Dedifferentiated amniotic fluid mesenchymal stem cell (primary cell): ENCODE data around the gene MRFAP1L1.
"Not testable (repeated sequence)": the region's sequence is repeated elsewhere in the genome, so short reads cannot be mapped to it uniquely, and the experiment has no call there.

Experiments used
- DNase-seq: peaks from one replicate; pipeline ENCODE4 v3.0.0-alpha.2; 2016; ENCODE audit errors: extremely low spot score

The MRFAP1L1 gene

DNA sequence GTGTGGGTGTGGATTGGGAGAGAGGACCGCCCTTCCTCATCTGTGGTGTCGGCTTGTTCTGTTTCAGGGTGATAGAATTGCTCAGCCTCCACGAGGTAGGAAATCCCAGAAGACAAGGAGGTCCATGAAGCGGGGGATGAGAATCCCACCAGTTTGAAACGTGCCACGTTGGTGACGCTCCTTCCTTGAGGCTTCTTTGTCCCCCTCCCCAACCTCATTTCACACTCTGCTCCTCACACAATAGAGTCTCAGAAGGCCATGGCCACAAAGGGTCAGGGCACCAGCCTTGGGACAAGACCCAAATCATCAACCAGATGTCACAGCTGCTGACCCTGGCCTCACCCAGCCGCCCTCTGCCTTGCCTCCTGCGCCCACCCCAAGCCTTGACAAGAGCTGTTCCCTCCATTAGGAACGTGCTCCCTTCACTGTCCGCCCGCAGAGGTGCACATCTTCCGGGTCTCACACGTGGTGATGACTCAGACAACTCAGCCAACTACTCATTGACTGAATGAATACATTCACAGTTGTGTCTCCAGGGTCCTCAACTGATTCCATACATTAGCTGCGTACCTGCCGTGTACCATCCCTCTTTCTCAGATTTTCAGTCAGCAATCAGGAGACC, 24.6 kb upstream of the MRFAP1L1 start:
- no peak for DNase-seq

DNA sequence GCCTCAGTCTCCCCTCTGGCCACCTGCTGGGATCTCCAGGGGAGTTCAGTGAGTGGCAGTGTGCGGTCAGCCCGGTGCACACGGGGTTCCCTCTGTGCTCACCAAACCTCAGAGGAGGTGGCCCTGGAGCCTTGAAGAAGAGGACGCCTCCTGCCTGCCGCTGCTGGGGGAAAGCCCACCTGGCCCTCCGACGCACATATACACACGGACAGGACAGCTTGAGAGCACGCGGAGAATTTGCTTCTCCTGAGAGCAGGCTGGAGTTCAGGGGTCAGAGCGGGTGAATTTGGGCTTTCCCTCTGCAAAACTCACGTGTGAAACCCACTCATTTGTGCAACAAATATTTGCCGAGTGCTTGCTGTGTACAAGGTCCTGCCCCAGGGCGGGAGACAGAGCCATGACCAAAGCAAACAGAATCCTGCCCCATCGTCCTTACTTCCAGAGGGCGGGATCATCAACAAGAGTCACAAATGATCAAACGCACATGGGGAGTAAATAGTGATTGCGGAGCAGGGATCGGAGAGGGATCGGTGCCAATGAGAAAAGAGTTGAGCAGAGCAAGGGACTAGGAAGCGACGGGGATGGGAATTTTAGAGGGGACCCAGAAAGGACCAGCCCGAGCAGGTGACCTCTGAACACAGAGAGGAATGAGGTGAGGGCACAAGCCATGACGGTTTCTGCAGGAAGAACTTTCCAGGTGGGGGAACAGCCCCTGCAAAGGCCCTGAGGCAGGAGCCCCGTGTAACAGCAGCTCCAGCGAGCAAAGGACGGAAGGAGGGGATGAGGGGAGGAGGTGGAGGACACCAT, 23.9 kb upstream of the MRFAP1L1 start:
- no peak for DNase-seq

DNA sequence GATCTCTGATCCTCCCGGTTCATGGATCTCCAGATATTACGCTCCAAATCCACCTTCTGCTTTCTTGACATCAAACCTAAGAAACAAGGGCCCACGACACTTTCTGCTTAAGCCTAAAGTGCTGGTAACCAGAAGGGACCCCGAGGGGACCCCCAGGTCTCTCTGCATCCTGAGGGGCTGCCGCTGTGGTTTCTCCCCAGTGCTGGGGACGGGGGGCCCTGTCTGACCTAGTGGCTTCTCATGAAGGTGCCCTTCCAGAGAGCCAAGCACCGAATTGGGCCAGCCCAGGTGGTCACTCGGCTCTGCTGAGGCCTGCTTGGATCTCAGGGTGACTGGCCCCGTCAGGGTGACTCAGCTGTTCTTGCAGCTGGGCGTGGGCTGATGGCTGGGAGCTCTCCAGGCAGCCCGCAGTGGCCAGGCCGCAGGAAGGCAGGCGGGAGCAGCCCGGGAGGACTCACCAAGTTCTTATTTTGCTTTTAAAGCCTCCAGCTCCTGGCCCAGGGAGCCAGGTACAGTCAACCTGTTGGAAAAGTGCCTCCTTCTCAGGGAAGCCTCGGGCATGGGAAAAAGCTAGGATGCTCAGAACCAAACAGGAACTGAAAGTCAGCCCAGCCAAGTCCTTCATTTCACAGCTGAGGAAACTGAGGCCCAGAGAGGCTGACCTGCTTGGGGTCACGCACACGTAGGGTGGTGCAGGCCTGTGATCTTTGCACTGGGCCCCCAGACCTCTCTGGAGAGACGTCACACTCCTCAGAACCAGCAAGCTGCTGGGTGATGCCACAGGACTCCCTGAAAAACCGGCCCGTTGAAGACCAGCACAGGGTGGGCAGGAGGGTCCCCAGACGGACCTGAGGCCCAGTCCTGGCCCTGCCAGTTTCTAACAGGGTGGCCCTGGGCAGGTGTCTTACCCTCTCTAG, 23.0 kb upstream of the MRFAP1L1 start:
- peak; percentile 78 for DNase-seq

DNA sequence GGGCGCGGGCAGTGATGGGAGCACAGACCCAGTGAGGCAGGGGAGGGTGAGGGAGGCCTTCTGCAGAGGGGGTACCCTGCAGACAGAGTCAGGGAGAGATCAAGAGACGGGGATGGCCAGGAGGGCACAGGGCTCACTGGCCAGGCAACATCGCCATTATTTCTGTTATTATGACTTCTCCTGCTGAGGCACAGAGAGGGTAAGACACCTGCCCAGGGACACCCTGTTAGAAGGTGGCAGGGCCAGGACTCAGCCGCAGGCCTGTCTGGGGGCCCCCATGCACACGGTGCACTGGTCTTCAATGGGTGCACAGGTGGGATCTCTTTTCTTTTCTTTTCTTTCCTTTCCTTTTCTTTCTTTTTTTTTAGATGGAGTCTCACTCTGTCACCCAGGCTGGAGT, 22.1 kb upstream of the MRFAP1L1 start:
- DNase-seq: no peak

DNA sequence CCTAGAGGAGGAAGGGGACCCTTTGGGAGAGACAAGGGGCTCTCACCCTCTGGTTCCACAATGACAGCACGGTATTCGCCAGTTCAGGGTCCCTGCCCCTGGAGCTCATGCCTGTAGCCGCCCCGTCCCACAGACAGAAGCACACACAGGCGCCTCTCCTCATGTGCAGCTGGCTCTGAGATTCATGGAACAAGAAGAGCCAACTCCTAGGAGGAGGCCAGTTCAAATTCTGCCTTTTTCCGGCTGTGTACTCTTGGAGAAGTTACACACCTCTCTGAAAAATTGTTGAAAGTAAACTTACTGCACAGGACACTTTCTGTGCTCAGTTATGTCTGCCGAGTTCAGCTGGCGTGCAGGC, 21.6 kb upstream of the MRFAP1L1 start:
- DNase-seq: no peak

DNA sequence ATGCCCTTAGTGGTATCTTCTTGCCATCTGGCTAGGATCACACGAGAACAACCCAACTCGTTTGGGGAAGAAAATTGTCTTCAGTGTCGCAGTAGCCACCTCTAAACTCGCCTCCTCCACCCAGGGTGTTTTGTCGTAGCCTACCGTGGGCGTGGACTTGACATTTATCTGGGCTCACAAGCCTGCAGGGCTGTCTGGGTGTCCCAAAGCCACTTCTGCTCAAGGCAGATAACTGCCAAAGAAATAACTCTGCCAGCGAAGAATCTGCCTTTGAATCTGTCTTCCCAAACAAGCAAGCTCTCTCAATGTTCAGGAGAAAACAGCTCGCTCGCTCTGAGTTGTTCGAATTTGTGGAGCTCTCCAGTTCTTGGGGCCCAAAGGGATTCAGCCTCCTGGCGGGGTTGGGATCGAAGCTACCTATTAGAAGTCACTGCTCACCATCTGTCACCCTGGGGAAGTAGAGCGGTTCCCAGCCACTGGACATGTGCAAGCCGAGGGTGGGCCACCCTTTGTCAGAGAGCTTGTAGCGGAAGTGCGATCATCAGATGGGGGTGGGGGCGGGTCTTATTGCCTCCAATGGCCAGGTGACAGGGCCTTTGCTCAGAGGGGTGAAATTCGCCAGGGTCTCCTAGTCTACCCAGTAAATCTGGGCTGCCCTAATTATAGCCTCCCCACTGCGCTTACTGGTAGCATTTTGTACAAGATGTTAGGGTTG, 21.1 kb upstream of the MRFAP1L1 start:
- DNase-seq: no peak

DNA sequence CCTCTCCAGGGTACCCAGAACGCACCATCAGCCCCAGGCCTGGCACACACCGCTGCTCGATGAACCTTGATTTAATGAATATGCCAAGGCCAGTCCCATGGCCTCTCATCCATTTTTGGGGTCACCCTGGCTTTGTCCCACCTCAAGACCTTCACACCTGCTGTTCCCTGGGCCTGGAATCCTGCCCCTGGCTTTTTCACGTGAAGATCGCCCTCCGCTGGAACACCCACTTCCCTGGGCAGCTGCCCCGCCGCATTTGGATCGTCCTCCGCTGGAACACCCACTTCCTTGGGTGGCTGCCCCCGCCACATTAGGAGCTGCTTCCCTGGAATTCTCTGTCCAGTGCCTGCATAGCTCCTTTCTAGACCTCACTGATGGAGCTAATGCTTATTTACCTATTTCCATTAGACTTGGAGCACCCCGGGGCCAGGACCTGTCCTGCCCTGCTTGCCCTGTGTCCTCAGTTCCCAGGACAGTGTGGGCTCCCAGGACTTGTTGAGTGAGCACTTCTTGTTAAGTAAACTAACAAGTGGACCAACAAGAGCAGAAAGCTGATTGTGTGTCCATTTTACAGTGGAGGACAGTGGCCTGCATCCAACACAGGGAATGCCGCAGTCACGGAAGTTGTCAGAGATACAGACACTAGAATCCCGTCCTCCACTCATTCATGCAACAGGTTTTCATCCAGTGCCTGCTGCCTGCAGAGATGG, 18.8 kb upstream of the MRFAP1L1 start:
- DNase-seq: no peak

DNA sequence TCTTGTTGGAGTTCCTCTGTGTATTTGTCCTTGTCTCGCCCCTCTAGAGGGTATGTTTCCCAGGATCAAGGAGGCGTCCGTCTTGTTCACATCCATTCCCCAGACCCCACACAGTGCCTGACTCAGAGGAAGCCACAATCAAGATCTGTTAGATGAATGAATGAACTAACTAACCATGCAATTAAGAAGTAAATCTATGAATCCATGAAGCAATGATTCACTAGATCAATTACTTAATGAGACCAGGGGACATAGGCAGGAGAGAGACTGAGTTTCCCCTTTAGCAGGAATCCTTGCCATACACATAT, 18.2 kb upstream of the MRFAP1L1 start:
- no peak for DNase-seq

DNA sequence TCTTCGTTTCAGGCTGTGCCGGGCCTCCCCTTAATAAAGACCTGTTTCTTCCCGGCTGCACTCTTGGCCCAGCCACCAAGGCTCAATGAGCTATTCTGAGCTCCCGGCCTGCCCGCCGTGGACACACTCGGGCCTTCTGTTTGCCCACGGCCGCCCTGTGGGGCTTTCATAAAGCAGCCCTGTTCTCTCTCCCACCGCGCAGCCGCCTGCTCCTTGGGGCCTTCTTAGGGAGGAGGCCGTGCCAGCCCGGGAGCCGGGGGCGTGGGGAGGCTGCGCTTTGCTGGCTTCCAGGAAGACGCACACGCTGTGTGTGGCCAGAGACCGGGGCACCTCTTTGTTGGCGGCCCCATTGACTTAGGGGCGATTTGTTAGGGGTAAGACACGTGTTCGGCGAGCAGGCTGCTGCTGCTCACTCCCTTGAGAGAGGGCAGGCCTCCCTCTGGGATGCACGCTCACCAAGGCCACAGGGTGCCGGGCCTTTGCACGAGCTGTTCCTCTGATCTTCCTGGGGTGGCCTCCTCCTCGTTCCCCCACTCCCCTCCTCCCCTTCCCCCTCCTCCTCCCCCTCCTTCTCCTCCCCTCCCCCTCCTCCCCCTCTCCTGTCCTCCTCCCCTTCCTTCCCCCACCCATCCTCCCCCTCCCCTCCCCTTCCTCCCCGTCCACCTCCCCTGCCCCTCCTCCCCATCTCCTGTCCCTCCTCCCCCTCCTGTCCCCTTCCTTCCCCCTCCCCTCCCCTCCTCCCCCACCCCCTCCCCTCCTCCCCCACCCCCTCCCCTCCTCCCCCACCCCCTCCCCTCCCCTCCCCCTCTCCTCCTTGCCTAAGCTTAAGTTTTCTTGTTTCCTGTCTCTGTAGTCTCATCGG, 17.6 kb upstream of the MRFAP1L1 start:
- DNase-seq: no peak

DNA sequence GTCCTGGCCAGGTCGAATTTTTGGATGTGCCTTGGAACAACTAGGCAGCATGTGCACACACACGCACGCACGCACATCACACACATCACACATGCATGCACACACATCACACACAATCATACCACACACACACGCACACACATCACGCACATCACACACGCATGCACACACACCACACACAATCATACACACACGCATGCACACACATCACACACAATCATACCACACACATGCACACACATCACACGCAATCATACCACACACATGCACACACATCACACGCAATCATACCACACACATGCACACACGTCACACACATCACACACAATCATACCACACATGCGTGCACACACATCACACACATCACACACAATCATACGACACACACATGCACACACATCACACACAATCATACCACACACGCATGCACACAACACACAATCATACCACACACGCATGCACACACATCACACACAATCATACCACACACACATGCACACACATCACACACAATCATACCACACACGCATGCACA, 15.8 kb upstream of the MRFAP1L1 start:
- DNase-seq: not testable (repeated sequence)

DNA sequence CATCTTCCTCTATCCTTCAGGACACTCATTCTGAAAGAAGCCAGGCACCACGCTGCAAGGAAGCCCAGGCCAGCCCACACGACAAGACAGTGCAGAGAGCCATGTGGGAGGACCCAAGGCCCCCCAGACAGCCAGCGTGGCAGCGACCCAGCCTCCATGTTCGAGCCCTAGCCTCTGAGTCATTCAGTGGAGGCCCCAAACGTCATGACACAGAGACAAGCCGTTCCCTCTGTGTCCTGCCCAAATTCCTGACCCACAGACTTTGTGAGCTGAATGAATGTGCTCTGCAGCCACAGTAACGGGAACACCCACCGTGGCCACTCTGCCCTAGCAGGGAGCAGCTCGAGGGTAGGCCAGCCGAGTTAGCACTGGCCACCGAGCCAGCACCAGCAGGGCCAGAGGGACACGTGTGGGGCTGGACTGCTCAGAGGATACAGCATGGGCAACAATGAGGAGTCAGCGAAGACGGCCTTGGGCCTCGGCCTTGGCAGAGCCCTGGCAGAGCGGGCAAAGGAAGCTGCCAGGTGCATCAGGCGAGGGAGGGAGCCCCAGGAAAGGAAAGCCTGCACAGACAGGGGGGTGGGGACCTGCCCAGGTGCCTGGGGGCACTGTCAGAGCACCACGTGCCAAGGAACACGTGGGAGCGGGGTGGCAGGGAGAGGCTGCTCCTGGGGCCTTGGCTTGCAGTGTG, 14.9 kb upstream of the MRFAP1L1 start:
- no peak for DNase-seq

DNA sequence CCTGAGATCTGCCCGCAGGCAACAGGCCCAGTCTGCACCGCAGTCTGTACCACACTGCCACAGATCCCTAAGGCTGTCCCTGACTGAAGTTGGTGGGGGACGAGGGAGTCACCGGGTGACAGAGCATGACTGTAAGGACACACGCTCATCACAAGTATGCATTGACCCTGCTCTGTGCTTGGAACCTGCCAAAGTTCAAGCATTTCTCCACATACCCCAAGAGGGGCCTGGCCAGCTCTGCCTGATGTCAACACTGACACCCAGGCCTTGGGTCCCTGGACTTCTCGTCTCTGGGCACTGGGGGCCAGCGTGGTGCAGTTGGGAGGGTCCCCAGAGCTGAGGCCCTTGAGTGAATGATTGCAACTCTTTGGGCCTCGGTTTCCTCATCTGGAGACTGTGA, 14.2 kb upstream of the MRFAP1L1 start:
- no peak for DNase-seq

DNA sequence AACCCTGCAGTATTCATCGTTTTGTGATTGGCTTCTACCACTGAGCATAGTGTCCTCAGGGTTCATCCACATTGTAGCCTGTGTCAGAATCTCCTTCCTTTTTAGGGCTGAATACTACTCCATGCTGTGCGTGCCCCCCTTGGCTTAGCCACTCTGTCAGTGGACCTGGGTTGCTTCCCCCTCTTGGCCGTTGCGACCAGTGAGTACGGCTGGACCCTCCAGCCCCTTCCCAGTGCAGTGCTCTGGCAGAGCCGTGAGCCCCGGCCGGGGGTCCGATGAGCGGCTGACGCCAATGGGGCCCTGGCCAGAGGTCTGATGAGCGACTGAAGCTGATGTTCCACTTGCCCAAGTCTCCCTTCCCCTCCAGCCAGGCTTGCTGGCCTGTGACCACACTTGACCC, 13.2 kb upstream of the MRFAP1L1 start:
- no peak for DNase-seq

DNA sequence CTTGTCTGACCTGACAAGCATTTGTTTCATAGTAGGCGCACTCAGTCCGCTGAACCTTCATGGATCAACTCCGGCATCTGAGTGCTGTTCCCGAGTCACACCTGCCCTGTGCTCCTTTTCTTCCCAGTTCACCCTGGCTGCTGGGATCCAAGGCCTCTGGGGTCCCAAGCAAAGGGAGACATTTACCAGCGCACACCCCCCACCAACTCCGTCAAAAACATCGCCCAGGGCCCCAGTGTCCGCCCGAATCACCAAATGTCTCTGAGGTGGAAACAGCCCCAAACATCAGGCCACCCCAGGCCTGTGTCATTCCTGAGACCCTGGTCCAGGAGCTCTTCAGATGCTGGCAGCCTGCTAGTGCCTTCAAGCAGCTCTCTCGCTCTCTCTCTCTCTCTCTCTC, 11.5 kb upstream of the MRFAP1L1 start:
- DNase-seq: no peak

DNA sequence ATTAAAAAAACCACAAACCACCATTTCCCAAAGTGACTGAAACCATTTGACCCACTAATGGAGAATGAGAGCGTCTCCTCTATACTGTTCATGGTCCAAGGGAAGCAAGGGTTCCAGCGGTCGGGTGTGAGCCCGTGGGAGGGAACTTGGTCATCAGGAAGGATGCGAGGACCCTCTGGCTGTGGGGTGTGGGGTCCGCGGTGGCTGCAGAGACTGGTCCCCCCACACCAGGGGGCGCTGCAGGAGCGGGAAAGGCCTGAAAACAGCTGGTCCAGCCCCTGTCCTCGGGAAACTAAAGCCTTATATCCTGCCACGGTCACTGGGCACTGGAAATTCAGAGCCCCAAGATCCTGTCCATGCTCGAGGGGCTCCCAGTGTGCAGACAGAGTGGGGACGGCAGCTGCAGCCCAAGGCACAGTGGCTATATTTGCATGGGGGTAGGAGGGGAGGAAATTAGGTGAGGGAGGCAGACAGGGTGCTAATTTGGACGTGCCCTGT, 10.6 kb upstream of the MRFAP1L1 start:
- peak; percentile 75 for DNase-seq

DNA sequence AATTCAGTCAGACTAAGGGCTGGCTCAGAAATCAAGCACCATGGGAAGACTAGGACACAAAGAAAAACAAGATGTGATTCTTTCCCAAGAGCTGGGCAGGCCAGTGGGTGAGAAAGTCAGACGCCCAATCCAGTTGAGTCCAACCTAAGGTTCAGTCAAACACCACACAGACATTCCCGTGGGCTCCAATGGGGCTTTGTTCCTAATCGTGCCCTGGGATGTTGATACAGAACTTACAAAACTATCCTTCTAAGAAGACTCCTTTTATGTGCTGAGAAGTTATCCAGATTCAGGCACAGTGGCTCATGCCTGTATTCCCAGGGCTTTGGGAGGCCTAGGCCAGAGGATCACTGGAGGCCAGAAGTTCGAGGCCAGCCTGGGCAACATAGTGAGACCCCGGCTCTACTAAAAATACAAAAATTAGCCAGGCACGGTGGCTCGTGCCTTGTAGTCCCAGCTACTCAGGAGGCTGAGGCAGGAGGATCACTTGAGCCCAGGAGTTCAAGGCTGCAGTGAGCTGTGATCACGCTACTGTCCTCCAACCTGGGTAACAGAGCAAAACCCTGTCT, 10.0 kb upstream of the MRFAP1L1 start:
- DNase-seq: no peak

DNA sequence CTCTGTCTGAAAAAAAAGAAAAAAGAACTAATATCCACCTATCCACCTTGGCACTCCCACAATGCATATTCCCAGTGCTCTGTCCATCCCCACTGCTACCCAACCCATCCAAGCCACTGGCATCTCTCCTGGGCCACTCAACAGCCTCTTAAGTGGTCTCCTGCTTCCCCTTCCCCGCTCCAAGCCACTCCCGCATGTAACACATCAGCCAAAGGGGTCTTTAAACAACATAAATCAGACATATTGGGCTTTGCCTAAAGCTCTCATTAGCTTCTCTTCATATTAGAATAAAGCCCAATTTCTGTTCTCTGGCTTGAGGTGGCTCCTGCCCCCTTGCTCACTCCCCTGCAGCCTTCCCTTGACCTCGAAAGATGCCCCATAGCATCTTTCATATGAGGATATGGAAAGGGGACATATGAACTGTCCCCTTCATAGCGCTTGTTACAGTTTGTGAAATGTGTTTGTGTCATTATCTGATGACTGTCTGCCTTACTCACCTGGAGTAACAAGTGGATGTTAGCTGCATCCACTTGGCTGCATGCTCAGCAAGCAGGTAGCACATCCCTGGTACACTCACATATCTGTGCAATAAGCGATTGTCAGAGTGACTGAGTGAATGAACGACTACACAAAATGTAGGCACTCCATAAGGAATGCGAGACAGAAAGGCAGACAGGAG, 9.4 kb upstream of the MRFAP1L1 start:
- DNase-seq: no peak

DNA sequence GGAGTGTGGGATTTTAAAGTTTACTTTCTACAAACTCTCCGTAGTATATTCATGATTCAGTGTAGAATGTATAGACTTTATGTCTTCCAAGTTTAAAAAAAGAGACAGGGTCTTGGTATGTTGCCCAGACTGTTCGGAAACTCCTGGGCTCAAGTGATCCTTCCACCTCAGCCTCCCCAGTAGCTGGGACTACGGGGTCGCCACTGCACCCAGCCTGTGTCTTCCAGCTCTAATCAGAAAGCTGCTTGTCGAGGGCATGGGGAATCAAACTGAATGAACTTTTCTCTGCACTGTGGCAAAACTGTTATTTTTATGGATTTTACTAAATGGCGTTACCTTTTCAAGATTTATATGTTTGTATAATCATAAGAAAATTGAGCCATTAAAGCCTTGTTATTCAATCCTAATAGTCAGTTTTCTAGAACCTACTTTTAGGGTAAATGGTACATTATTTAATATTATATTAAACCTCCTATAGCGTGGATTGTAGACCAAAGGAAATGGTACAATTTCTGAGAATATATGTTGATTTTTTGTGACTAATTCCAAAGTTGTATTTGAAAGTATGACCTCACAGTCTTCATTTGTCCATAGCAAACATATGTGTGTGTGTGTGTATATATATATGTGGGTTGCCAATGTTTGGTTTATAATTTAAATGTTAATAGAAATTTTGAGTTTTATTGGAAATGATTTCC, 7.4 kb upstream of the MRFAP1L1 start:
- DNase-seq: no peak
